CD4-positive, alpha-beta T cell (primary cell): ENCODE results near the gene KDM3A. TPM values are rescaled to one million over a fixed set of nuclear protein-coding genes. Genes with fewer than 3 reads are reported as not detected.
A peak's percentile ranks its signal among the peaks of the same experiment; 100 is the strongest.

Source experiments
- ATAC-seq: fragments of 200-7000 bp; cut with Tn5 transposase; one replicate; pipeline ENCODE4 v1.10.0; 2022; ENCODE audit warnings: mild to moderate bottlenecking; ENCODE audit not compliant: poor library complexity
- CTCF ChIA-PET: fragments of 350-600 bp; sonication (Branson Sonifier 250); formaldehyde crosslinking; loops from one replicate; lab custom pipeline; 2021; ENCODE audit warnings: antibody characterized with exemption, inconsistent platforms; lab: Charles Lee
- POLR2A ChIA-PET: fragments of 350-600 bp; sonication (Branson Sonifier 250); formaldehyde crosslinking; loops from one replicate; lab custom pipeline; 2021; ENCODE audit warnings: antibody characterized with exemption, inconsistent platforms; lab: Charles Lee
- DNase-seq, 14 experiments: peaks; one replicate each; pipeline ENCODE4 v3.0.0-alpha.2; 2013 to 2020; ENCODE audit warnings: mixed read lengths in 2 of 14
- H3K27ac ChIP-seq, 2 donors: one replicate each; pipeline versions ENCODE4 v1.5.1 to v1.7.0; 2013; ENCODE audit warnings: low read length in 2 of 2, low read depth in 1 of 2, mild to moderate bottlenecking in 1 of 2
- H3K27me3 ChIP-seq, 2 experiments: 1 replicate in 1 of 2; 2 replicates in 1 of 2; pipeline versions ENCODE4 v1.6.1 to v1.7.0; 2013; ENCODE audit warnings: low read length in 2 of 2, control low read depth in 1 of 2, mild to moderate bottlenecking in 1 of 2, moderate library complexity in 1 of 2; ENCODE audit not compliant: insufficient read depth in 2 of 2, control insufficient read depth in 1 of 2
- H3K36me3 ChIP-seq: one replicate; pipeline ENCODE4 v1.6.1; 2013; ENCODE audit warnings: low read length, control low read depth; ENCODE audit not compliant: insufficient read depth
- H3K4me1 ChIP-seq: one replicate; pipeline ENCODE4 v1.6.1; 2013; ENCODE audit warnings: low read length, control low read depth; ENCODE audit not compliant: insufficient read depth
- H3K4me3 ChIP-seq: one replicate; pipeline ENCODE4 v1.5.1; 2013; ENCODE audit warnings: mild to moderate bottlenecking, low read length, moderate library complexity
- H3K9me3 ChIP-seq, 2 experiments: 1 replicate in 1 of 2; 2 replicates in 1 of 2; pipeline versions ENCODE4 v1.6.1 to v1.7.0; 2013; ENCODE audit warnings: low read length in 2 of 2, mild to moderate bottlenecking in 2 of 2, control low read depth in 1 of 2, moderate library complexity in 1 of 2; ENCODE audit not compliant: control insufficient read depth in 1 of 2, insufficient read depth in 1 of 2
- H3K27ac Mint-ChIP-seq: one replicate; pipeline ENCODE4 v1.8.0; 2020; ENCODE audit warnings: mixed read lengths
- H3K27me3 Mint-ChIP-seq: one replicate; pipeline ENCODE4 v1.8.0; 2021; ENCODE audit warnings: mixed read lengths
- H3K36me3 Mint-ChIP-seq: one replicate; pipeline ENCODE4 v1.8.0; 2021; ENCODE audit warnings: low read depth, mixed read lengths
- H3K4me1 Mint-ChIP-seq: one replicate; pipeline ENCODE4 v1.8.0; 2021; ENCODE audit warnings: low read depth, mixed read lengths
- H3K4me3 Mint-ChIP-seq: one replicate; pipeline ENCODE4 v1.8.0; 2020; ENCODE audit warnings: mild to moderate bottlenecking, mixed read lengths
- H3K9me3 Mint-ChIP-seq: one replicate; pipeline ENCODE4 v1.8.0; 2020; ENCODE audit warnings: mixed read lengths
- intact Hi-C, 2 experiments: fragments of 100-400 bp; cut with DNase I in 1 of 2; cut with micrococcal nuclease in 1 of 2; formaldehyde crosslinking; loops; one replicate each; pipeline versions ENCODE4 v1.15.1 to v1.9.0; 2023 to 2025; cut with DNase I, micrococcal nuclease
- total RNA-seq, 174 experiments: library from RNA in 2 of 174; stranded (reverse) in 2 of 174; gene quantifications; one replicate each; pipeline ENCODE4 v1.2.3 and lab custom pipeline; 2021 to 2026
- TF ChIP-seq, protein P1 (sequence below): fragments of 200-600 bp; IDR thresholded peaks from one replicate; pipeline ENCODE4 v1.8.0; 2022; ENCODE audit warnings: antibody characterized with exemption, mild to moderate bottlenecking

Gene KDM3A
- total RNA-seq, 2 experiments from 2014 or later = 205 to 207 TPM

DNA sequence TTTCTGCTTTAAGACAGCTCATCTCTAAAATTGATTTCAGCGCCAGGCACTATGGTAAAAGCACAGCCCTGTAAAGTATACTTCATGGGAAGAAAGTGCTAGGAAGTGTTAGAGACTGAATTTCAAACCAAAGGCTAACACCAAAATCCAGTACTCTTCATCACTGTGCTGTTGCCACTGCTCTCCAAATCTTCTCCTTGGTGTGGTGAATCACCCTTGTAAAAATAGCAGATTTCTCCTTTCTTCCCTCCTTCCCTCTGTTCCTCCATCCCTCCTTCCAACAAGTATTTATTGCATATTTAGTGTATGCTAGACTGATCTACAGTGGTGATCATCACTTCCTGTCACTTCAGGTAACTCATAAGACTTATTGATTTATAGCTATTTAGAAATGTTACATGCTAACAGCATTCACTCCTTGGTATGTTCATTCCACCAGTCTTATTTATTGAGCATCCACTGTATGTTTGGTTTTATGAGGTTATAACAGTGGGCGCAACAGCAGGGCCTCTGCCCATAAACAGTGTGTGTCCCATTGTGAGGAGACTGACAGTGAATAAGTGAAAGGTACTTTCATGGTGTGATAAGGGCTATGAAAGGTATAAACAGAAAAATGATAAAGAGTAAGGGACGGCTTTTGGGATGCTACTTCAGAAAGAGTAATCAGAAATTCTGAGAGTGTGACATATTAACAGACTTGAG lies 20.0 kb downstream of the KDM3A start:
- ChIA-PET CTCF (no interaction called here), POLR2A (interaction anchor here (0.6 kb wide), 1 partner anchor 21 kb away, joined by 5 read pairs; no protein-coding TSS in a partner anchor)
- H3K4me3 Mint-ChIP-seq = no peak overlapping the region
- H3K27ac Mint-ChIP-seq = peak overlapping the region; percentile 54
- no peak for ATAC-seq
- Histone ChIP-seq H3K36me3 (peaks cover 93% of the 10 kb centered on the region), H3K4me1 (no peaks in the 10 kb centered on the region), H3K4me3 (no peak overlapping the region), H3K27ac (no peak overlapping the region), H3K9me3 (no peaks in the 10 kb centered on the region), H3K27me3 (no peaks in the 10 kb centered on the region)
- intact Hi-C loops = no loop called here
- TF ChIP-seq, protein P1, sequence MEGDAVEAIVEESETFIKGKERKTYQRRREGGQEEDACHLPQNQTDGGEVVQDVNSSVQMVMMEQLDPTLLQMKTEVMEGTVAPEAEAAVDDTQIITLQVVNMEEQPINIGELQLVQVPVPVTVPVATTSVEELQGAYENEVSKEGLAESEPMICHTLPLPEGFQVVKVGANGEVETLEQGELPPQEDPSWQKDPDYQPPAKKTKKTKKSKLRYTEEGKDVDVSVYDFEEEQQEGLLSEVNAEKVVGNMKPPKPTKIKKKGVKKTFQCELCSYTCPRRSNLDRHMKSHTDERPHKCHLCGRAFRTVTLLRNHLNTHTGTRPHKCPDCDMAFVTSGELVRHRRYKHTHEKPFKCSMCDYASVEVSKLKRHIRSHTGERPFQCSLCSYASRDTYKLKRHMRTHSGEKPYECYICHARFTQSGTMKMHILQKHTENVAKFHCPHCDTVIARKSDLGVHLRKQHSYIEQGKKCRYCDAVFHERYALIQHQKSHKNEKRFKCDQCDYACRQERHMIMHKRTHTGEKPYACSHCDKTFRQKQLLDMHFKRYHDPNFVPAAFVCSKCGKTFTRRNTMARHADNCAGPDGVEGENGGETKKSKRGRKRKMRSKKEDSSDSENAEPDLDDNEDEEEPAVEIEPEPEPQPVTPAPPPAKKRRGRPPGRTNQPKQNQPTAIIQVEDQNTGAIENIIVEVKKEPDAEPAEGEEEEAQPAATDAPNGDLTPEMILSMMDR = no peak
- H3K9me3 Mint-ChIP-seq = no peaks in the 10 kb centered on the region
- H3K27me3 Mint-ChIP-seq = no peaks in the 10 kb centered on the region
- no peak for DNase-seq
- peaks cover 66% of the 10 kb centered on the region for H3K4me1 Mint-ChIP-seq
- peaks cover 100% of the 10 kb centered on the region for H3K36me3 Mint-ChIP-seq

DNA sequence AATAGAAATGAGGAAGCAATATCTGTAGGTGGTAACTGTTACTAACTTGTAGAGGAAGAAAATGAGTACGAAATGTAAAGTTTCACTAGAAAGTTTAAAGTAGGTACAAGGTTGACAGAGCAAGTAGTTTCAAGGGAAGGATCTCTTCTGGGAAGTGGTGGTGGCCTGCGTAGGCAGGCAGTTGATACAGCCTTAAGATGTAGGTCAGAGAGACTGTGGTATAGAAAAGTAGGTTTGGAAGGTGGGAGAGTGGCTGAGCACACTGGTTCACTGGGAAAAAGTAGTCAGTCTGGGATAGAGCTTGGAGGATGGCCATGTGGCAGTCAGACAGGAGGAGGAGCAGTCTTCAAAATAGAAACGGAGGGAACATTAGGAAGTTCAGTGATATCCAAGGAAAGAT lies 23.5 kb downstream of the KDM3A start:
- POLR2A ChIA-PET = no interaction called here
- Mint-ChIP-seq H3K27ac (peak overlapping the region; percentile 52), H3K36me3 (peaks cover 100% of the 10 kb centered on the region)

DNA sequence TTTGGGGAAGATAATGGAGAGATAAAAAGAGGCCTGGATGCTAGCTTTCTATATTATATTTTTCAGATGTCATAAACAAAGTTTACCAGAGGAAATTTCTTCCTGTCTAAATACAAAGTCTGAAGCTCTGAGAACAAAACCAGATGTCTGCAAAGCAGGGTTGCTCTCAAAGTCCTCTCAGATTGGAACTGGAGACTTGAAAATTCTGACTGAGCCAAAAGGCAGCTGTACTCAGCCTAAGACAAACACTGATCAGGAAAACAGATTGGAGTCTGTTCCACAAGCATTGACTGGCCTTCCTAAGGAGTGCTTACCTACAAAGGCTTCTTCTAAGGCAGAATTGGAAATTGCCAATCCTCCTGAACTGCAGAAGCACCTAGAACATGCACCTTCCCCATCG lies 25.1 kb downstream of the KDM3A start:
- Histone ChIP-seq H3K36me3 (peaks cover 85% of the 10 kb centered on the region), H3K27ac (no peak overlapping the region), H3K4me1 (peaks cover 10% of the 10 kb centered on the region), H3K27me3 (no peaks in the 10 kb centered on the region), H3K9me3 (no peaks in the 10 kb centered on the region), H3K4me3 (no peak overlapping the region)
- ATAC-seq (no peak), DNase-seq (no peak)
- Mint-ChIP-seq H3K27me3 (no peaks in the 10 kb centered on the region), H3K36me3 (peaks cover 97% of the 10 kb centered on the region), H3K4me3 (no peak overlapping the region), H3K4me1 (peaks cover 72% of the 10 kb centered on the region), H3K27ac (peak overlapping the region; percentile 90), H3K9me3 (no peaks in the 10 kb centered on the region)
- ChIA-PET CTCF (interaction anchor here (0.7 to 0.9 kb wide), 2 partner anchors 11 to 94 kb away, joined by 3 to 4 read pairs; no protein-coding TSS in a partner anchor), POLR2A (interaction anchor here (0.8 to 4.9 kb wide), 3 partner anchors 24 to 44 kb away, joined by 3 to 66 read pairs (median 3); partner anchors contain the start of gene KDM3A)
- intact Hi-C loops = no loop called here
- TF ChIP-seq, protein P1 = no peak

More for the DNA sequence above, 23.5 kb downstream of the KDM3A start:
- DNase-seq = no peak
- Histone ChIP-seq H3K27ac (no peak overlapping the region), H3K36me3 (peaks cover 85% of the 10 kb centered on the region), H3K4me3 (no peak overlapping the region), H3K4me1 (peaks cover 7% of the 10 kb centered on the region), H3K27me3 (no peaks in the 10 kb centered on the region), H3K9me3 (no peaks in the 10 kb centered on the region)
- Mint-ChIP-seq H3K27me3 (no peaks in the 10 kb centered on the region), H3K4me1 (peaks cover 82% of the 10 kb centered on the region), H3K9me3 (no peaks in the 10 kb centered on the region), H3K4me3 (no peak overlapping the region)
- TF ChIP-seq, protein P1 = no peak
- ATAC-seq = no peak
- CTCF ChIA-PET = no interaction called here
- intact Hi-C loops = no loop called here
